GM19043 (cell line): Measurements from ENCODE around the gene RASA3.
A peak's percentile ranks its signal among the peaks of the same experiment; 100 is the strongest.
"Not testable (repeated sequence)": the region's sequence is repeated elsewhere in the genome, so short reads cannot be mapped to it uniquely, and the experiment has no call there.

ENCODE experiments used
- ATAC-seq: cut with Tn5 transposase; IDR thresholded peaks from one replicate; pipeline ENCODE4 v1.9.1; 2021; ENCODE audit warnings: low read depth; ENCODE audit not compliant: unreplicated experiment

RASA3 gene

GRCh38 chr13:114132419-114133121, at the start of gene RASA3:
TSS of gene RASA3 (minus strand) at chr13:114132623. CDS start at chr13:114132489, 134 bp downstream.
- peak; percentile 50 for ATAC-seq

DNA sequence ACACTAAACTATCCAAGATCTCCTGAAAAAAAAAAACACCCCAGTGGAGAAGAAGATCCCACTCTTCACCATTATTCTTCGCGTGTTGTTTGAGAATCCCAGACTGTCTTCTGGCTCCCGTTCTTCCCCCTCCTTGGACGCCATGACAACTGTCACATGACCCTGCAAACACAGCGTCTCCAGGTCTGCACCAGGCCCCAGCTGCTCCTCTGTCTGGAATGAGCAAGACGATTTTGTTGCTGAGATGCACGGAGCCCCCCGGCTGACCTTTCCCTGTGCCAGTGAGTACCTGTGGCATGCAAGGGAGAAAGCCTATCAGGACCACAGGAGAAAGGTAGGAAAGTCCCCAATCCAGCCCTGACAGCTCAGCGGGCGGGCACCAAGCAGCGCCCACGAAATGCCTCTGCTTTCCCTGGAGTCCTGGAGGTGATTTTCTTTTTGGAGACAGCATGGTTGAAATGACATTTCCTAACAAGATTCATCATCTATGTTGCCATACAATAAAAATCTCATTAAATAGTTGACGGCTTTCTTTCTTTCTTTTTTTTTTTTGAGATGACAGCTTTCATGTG, 46.8 kb upstream of the RASA3 start, which contains the start of gene CFAP97D2:
Gene CFAP97D2 (plus strand): TSS at position 171 of the 572 bp plus-strand sequence. CDS start 74 bp downstream, at position 245.
- ATAC-seq: no peak

DNA sequence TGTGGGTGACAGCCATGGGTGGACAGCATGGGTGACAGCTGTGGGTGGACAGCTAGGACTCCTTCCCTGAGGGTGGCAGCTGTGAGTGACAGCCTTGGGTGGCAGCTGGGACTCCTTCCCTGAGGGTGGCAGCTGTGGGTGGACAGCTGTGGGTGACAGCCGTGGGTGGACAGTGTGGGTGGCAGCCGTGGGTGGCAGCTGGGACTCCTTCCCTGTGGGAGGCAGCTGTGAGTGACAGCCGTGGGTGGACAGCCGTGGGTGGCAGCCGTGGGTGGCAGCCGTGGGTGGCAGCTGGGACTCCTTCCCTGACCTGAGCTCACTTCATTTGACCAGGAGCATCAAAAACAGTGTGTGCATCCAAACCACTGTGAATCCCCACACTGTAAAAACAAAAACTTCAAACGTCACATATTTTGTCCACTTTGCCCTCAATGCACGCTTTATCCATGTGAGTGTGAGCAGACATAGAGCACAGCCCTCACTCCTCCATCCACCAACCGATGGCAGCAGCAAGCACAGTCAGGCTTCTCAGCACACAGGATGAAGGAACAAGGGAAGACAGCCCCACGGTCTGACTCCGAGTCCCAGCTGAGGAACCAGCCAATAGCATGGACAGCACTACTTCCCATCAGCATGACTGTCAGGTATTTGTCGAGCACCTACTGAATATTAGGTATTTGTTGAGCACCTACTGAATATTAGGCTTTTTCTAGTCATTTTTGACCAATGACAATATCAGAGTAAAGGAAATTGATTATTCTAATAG, 45.0 kb upstream of the RASA3 start:
- ATAC-seq: no peak

GRCh38 chr13:114176359-114176902, 44.0 kb upstream of the RASA3 start:
- not testable (repeated sequence) for ATAC-seq

- ATAC-seq: no peak
Measured at GRCh38 chr13:114174529-114174961, 42.1 kb upstream of the RASA3 start.

- ATAC-seq: no peak
Measured at GRCh38 chr13:114173745-114174144, 41.3 kb upstream of the RASA3 start.

DNA sequence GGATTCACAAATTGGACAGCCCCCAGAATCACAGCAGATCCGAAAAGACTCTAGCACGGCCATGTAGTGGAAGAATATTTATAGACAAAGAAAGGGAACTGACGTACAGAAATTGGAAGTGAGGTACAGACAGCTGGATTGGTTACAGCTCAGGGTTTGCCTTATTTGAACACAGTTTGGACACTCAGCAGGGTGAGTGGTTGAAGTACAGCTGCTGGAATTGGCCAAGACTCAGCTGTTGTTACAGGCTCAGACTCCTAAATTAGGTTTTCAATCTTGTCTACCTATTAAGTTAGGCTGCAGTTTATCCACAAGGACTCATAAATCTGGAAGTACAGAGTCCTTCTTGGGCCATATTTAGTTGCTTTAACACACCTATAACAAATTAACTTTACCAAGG, 40.8 kb upstream of the RASA3 start:
- no peak for ATAC-seq

GRCh38 chr13:114167885-114168284, 35.5 kb upstream of the RASA3 start:
- ATAC-seq: no peak

DNA sequence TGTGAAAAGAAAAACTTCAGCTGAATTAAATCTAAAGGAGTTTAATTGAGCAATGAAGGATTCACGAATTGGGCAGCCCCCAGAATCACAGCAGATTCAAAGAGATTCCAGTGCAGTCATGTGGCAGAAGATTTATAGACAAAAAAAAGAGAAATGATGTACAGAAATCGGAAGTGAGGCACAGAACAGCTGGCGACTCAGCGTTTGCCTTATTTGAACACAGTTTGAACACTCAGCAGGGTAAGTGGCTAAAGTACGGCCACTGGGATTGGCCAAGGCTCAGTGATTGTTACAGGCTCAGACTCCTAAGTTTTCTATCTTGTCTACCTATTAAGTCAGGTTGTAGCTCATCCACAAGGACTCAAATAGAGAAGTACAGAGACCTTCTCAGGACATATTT, 35.0 kb upstream of the RASA3 start:
- ATAC-seq: no peak

DNA sequence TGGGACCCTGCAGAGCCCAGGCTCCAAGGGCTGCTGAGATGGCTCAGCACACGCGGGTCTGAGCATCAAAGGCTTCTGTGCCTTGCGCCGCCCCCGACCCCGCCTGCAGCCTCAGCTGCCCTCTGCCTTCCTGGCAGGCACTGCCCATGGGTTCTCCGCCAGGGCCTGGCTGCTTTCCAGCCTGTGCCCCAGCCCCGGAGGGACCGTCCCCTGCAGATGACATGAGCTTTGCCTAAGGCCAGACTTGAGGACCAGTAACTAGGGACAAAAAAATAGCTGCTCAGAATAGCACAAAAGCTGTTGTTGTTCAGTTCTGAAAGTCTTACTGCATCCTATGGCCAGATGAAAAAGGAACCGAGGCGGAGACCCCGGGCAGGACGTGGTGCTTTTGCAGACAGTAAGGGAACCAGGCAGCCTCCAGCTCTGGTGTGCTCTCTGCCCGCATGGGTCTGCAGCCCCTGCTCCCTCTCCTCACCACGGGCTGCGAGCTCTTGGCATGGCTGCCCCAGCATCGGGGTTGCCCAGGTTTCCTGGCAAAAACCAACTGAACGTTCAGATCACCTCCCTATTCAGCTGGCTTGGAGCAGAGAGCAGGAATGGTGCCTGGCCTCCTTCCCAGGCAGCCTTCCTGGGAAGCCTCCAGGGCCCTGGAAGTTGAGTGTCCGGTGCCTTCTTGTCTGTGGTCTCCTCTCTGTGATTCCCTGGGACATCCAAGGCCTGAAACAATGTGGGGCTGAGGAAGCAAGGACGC, 34.1 kb upstream of the RASA3 start:
- no peak for ATAC-seq

GRCh38 chr13:114164681-114165429, 32.4 kb upstream of the RASA3 start:
- no peak for ATAC-seq

DNA sequence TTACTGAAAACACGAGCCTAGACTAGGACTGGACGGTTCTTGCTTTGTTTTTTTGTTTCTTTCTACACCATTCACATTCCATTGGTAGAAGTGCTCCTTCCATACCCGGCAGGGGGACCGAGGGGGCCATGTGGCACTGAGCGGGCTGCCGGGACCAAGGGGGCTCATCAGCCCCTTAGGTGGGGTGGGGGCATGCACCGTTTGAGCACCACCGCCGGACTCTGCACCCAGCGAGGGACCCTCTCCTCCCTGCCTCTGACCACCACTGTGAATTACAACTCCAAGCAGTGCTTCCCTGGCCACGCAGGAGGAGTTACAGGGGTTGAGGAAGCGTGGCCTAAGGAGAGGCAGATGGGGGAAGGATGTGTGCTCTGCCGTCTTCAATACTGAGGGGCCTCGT, 31.6 kb upstream of the RASA3 start:
- ATAC-seq: no peak

GRCh38 chr13:114162533-114162922, 30.1 kb upstream of the RASA3 start:
- no peak for ATAC-seq

- no peak for ATAC-seq
Measured at GRCh38 chr13:114161644-114162532, 29.5 kb upstream of the RASA3 start.

DNA sequence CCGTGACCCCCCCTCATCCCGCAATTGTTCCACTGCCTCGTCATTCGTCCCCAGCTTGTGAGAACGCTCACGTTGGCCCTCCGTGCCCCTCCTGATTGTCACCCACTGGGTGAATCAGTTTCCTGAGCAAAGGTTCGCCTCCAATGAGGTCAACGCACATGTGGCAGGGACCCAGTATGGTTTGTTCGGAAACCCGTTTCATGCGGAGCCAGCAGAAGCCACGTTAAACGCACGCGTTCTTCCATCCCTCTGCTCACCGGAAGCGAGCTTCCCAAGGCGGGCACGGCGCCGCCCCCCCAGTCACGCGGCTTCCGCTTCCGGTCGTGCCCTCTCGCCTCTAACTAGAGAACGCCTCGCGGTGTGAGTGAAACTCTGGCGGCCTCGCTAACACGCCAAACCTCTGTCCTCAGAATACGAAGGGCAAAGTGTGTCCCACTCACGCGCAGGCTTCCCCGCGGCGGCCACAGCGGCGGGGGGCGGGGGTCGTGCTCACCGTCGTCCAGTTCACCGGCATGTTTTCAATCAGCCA, 28.7 kb upstream of the RASA3 start:
- ATAC-seq: no peak

- not testable (repeated sequence) for ATAC-seq
Measured at GRCh38 chr13:114158869-114159666, 26.6 kb upstream of the RASA3 start.

GRCh38 chr13:114157869-114158495, 25.6 kb upstream of the RASA3 start:
- ATAC-seq: no peak
